Stimulated activated CD8-positive, alpha-beta memory T cell treated with anti-CD3 and anti-CD28 coated beads, Interleukin-4, amount 100 ng/mL, for 4 hours (primary cell): ENCODE measurements around the gene VEPH1.

ENCODE experiments used
- DNase-seq, 2 donors: peaks; one replicate each; pipeline ENCODE4 v3.0.0-alpha.2; 2020; ENCODE audit warnings: low read depth in 2 of 2, low spot score in 1 of 2

Gene VEPH1

GRCh38 chr3:157232141-157232540, 271.1 kb downstream of the VEPH1 start:
- DNase-seq, result no peak

- no peak for DNase-seq
Measured at GRCh38 chr3:157231071-157231470, 272.1 kb downstream of the VEPH1 start.

- no peak for DNase-seq
Measured at GRCh38 chr3:157226173-157226847, 276.9 kb downstream of the VEPH1 start.

DNA sequence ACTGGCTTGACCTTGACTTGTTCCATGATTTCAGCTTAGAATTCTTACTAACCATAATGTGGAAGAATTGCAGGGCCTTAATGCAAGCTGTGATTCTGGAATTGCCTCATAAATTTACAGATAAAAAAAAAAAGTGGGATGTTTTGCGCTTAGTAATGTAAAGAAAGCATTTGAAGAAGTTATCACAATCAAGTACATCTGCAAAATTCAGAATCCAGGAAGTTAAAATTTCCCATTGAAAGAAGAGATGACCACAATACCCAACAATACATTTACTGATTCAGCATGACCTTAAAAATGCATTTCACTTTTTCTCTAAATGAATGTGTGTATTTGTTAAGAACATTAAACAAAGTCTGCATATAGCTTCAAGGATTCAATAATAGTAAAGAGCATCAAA, 278.2 kb downstream of the VEPH1 start:
- DNase-seq, result no peak

- DNase-seq, result no peak
Measured at GRCh38 chr3:157220883-157221282, 282.3 kb downstream of the VEPH1 start.

DNA sequence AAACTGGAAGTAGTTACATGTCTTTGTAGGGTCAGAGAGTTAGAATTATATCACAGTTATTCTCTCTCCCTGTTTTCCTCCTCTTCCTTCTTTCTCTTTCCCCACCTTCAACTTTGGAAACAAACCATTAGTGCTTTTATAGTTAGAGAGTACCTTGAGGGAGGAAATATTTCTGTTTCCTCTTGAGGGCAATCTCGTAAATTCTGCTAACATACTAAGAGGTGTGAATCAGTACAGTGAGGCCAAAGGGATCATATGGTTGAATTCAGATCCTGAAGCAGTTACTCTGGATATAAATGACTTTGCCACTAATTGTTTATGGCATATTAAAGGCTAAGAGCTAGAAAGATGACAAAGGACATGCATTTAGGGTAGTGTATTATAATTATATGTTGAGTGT, 283.0 kb downstream of the VEPH1 start:
- no peak for DNase-seq

GRCh38 chr3:157219215-157219614, 284.0 kb downstream of the VEPH1 start:
- DNase-seq, result no peak
